ENCODE measurements around the gene TMEM240. TPM values are rescaled to one million over a fixed set of nuclear protein-coding genes. Genes with fewer than 3 reads are reported as not detected.

TMEM240 gene
- total and polyA plus RNA-seq, 2 experiments from 2014 or later, result 1.8 to 5.1 TPM

GRCh38 chr1:1490633-1491230 lies 49.7 kb downstream of the TMEM240 start:
- Histone ChIP-seq H4K20me1 (replicated peaks; ENCODE audit: insufficient read depth) (peaks cover 8% of the 10 kb centered on the region), H3K36me3 (ENCODE audit: insufficient read depth) (peaks cover 15% of the 10 kb centered on the region), H3K9me2 (ENCODE audit: insufficient read depth) (no peaks in the 10 kb centered on the region), H3K4me3 (no peak overlapping the region), H3K27me3 (ENCODE audit: insufficient read depth) (no peaks in the 10 kb centered on the region), H3F3A (replicated peaks; ENCODE audit: low read depth) (0 out of 2 replicates have a peak, but pooled peaks cover 10% of the 10 kb centered on the region), H3K4me2 (no peak overlapping the region), H2AFZ (no peak overlapping the region), H3K79me2 (replicated peaks; ENCODE audit: insufficient read depth) (no peaks in the 10 kb centered on the region), H3K4me1 (ENCODE audit: insufficient read depth) (no peaks in the 10 kb centered on the region), H3K27ac (ENCODE audit: low read depth) (no peak overlapping the region)
- Mint-ChIP-seq H3K27ac (no peak overlapping the region), H3K27me3 (ENCODE audit: insufficient read depth, low read depth, poor library complexity) (peaks cover 2% of the 10 kb centered on the region), H3K36me3 (ENCODE audit: low read depth) (peaks cover 66% of the 10 kb centered on the region), H3K9me3 (no peaks in the 10 kb centered on the region; the same call in 2 of the 3 replicates), H3K4me3 (no peak overlapping the region), H3K4me1 (no peaks in the 10 kb centered on the region; the same call in 2 of the 3 replicates)
- TF ChIP-seq JUNB (IDR thresholded peaks at IDR 0.05; ENCODE audit: unreplicated experiment) (no peak), ZNF331 (CRISPR knock-in tag; IDR thresholded peaks at IDR 0.05; ENCODE audit: low read depth) (no peak), EZH2phosphoT487 (IDR thresholded peaks at IDR 0.05; ENCODE audit: unreplicated experiment) (no peak), NANOG (IDR thresholded peaks at IDR 0.05; ENCODE audit: borderline replicate concordance) (no peak), EZH2 (IDR thresholded peaks at IDR 0.05; ENCODE audit: low read depth, unreplicated experiment) (no peak), ZNF462 (CRISPR knock-in tag; IDR thresholded peaks at IDR 0.05) (no peak), ZNF114 (CRISPR knock-in tag; IDR thresholded peaks at IDR 0.05) (no peak), ETS1 (IDR thresholded peaks at IDR 0.05) (no peak), CREB1 (CRISPR knock-in tag; IDR thresholded peaks at IDR 0.05; ENCODE audit: low read depth) (no peak), POLR2AphosphoS5 (IDR thresholded peaks at IDR 0.05; ENCODE audit: low read depth) (no peak), CTCF (conservative IDR thresholded peaks at IDR 0.05; ENCODE audit: low read depth in 2 of 2) (no peak), STAT1 (IDR thresholded peaks at IDR 0.05; ENCODE audit: unreplicated experiment) (no peak), REST (IDR thresholded peaks at IDR 0.05; ENCODE audit: unreplicated experiment) (no peak)
- DNase-seq (ENCODE audit: low spot score) (no peak), ATAC-seq (no peak)
